ENCODE results near the gene SH2D6. TPM values are rescaled to one million over a fixed set of nuclear protein-coding genes. Genes with fewer than 3 reads are reported as not detected.

SH2D6 gene
- total RNA-seq, 1 donor from 2014 or later = not detected

GRCh38 chr2:85449214-85449588 is 30.7 kb downstream of the SH2D6 start:
- DNase-seq (ENCODE audit: low read depth) = no peak
- no peak for TF ChIP-seq CTCF (IDR thresholded peaks at IDR 0.05; ENCODE audit: insufficient read depth, low read length, poor library complexity, severe bottlenecking)
- H3K27me3 ChIP-seq (ENCODE audit: control insufficient read depth, insufficient read depth, low read length) = no peaks in the 10 kb centered on the region
- H3K36me3 ChIP-seq (ENCODE audit: control insufficient read depth, insufficient read depth, low read length) = no peaks in the 10 kb centered on the region
- no peak overlapping the region for H3K4me3 ChIP-seq (ENCODE audit: low read depth, low read length)

GRCh38 chr2:85452237-85452636 is 33.7 kb downstream of the SH2D6 start:
- no peak overlapping the region for H3K4me3 ChIP-seq (ENCODE audit: low read depth, low read length)
- TF ChIP-seq CTCF (IDR thresholded peaks at IDR 0.05; ENCODE audit: insufficient read depth, low read length, poor library complexity, severe bottlenecking) = no peak
- DNase-seq (ENCODE audit: low read depth) = no peak
- H3K36me3 ChIP-seq (ENCODE audit: control insufficient read depth, insufficient read depth, low read length) = no peaks in the 10 kb centered on the region
- H3K27me3 ChIP-seq (ENCODE audit: control insufficient read depth, insufficient read depth, low read length) = no peaks in the 10 kb centered on the region

GRCh38 chr2:85453571-85453970 is 35.1 kb downstream of the SH2D6 start:
- DNase-seq (ENCODE audit: low read depth) = no peak
- Histone ChIP-seq H3K27me3 (ENCODE audit: control insufficient read depth, insufficient read depth, low read length) (no peaks in the 10 kb centered on the region), H3K4me3 (ENCODE audit: low read depth, low read length) (no peak overlapping the region), H3K36me3 (ENCODE audit: control insufficient read depth, insufficient read depth, low read length) (no peaks in the 10 kb centered on the region)
- no peak for TF ChIP-seq CTCF (IDR thresholded peaks at IDR 0.05; ENCODE audit: insufficient read depth, low read length, poor library complexity, severe bottlenecking)

- Histone ChIP-seq H3K36me3 (ENCODE audit: control insufficient read depth, insufficient read depth, low read length) (no peaks in the 10 kb centered on the region), H3K4me3 (ENCODE audit: low read depth, low read length) (no peak overlapping the region), H3K27me3 (ENCODE audit: control insufficient read depth, insufficient read depth, low read length) (no peaks in the 10 kb centered on the region)
- DNase-seq (ENCODE audit: low read depth) = no peak
- no peak for TF ChIP-seq CTCF (IDR thresholded peaks at IDR 0.05; ENCODE audit: insufficient read depth, low read length, poor library complexity, severe bottlenecking)
Observed at GRCh38 chr2:85455552-85456090, 37.1 kb downstream of the SH2D6 start.

- no peaks in the 10 kb centered on the region for H3K36me3 ChIP-seq (ENCODE audit: control insufficient read depth, insufficient read depth, low read length)
- no peak for TF ChIP-seq CTCF (IDR thresholded peaks at IDR 0.05; ENCODE audit: insufficient read depth, low read length, poor library complexity, severe bottlenecking)
- DNase-seq (ENCODE audit: low read depth) = no peak
- H3K4me3 ChIP-seq (ENCODE audit: low read depth, low read length) = no peak overlapping the region
- no peaks in the 10 kb centered on the region for H3K27me3 ChIP-seq (ENCODE audit: control insufficient read depth, insufficient read depth, low read length)
Observed at GRCh38 chr2:85457043-85457442, 38.5 kb downstream of the SH2D6 start.

GRCh38 chr2:85457877-85458316 is 39.4 kb downstream of the SH2D6 start:
- Histone ChIP-seq H3K27me3 (ENCODE audit: control insufficient read depth, insufficient read depth, low read length) (no peaks in the 10 kb centered on the region), H3K36me3 (ENCODE audit: control insufficient read depth, insufficient read depth, low read length) (no peaks in the 10 kb centered on the region), H3K4me3 (ENCODE audit: low read depth, low read length) (no peak overlapping the region)
- DNase-seq (ENCODE audit: low read depth) = no peak
- no peak for TF ChIP-seq CTCF (IDR thresholded peaks at IDR 0.05; ENCODE audit: insufficient read depth, low read length, poor library complexity, severe bottlenecking)

All from kidney epithelial cell (primary cell).